ENCODE measurements around the gene SLC35F3. TPM values are rescaled to one million over a fixed set of nuclear protein-coding genes. Genes with fewer than 3 reads are reported as not detected.
"Not testable (repeated sequence)": the region's sequence is repeated elsewhere in the genome, so short reads cannot be mapped to it uniquely, and the experiment has no call there.

SLC35F3 gene
- total RNA-seq, 1 donor from 2014 or later: 0.68 TPM

GRCh38 chr1:234295068-234295467 is 390.6 kb downstream of the SLC35F3 start:
- no peak for ATAC-seq

- no peak for ATAC-seq
Observed at GRCh38 chr1:234295626-234296025, 391.1 kb downstream of the SLC35F3 start.

GRCh38 chr1:234296496-234296895 is 392.0 kb downstream of the SLC35F3 start:
- ATAC-seq: no peak

GRCh38 chr1:234297668-234298067 is 393.2 kb downstream of the SLC35F3 start:
- no peak for ATAC-seq

GRCh38 chr1:234300096-234300495 is 395.6 kb downstream of the SLC35F3 start:
- ATAC-seq: no peak

GRCh38 chr1:234301663-234302062 is 397.2 kb downstream of the SLC35F3 start:
- not testable (repeated sequence) for ATAC-seq

- no peak for ATAC-seq
Observed at GRCh38 chr1:234302354-234302962, 398.0 kb downstream of the SLC35F3 start.

GRCh38 chr1:234303231-234303630 is 398.8 kb downstream of the SLC35F3 start:
- no peak for ATAC-seq

GRCh38 chr1:234307726-234308125 is 403.2 kb downstream of the SLC35F3 start:
- no peak for ATAC-seq

GRCh38 chr1:234309243-234309597 is 404.7 kb downstream of the SLC35F3 start:
- no peak for ATAC-seq

GRCh38 chr1:234309598-234310459 is 405.4 kb downstream of the SLC35F3 start:
- peak; percentile 85 for ATAC-seq

- ATAC-seq: no peak
Observed at GRCh38 chr1:234310460-234310817, 406.0 kb downstream of the SLC35F3 start.

- no peak for ATAC-seq
Observed at GRCh38 chr1:234311414-234311813, 406.9 kb downstream of the SLC35F3 start.

GRCh38 chr1:234313171-234313570 is 408.7 kb downstream of the SLC35F3 start:
- no peak for ATAC-seq

GRCh38 chr1:234315091-234315541 is 410.6 kb downstream of the SLC35F3 start:
- peak; percentile 81 for ATAC-seq

- no peak for ATAC-seq
Observed at GRCh38 chr1:234315588-234315987, 411.1 kb downstream of the SLC35F3 start.

- ATAC-seq: no peak
Observed at GRCh38 chr1:234316486-234316885, 412.0 kb downstream of the SLC35F3 start.

GRCh38 chr1:234316937-234317336 is 412.5 kb downstream of the SLC35F3 start:
- no peak for ATAC-seq

GRCh38 chr1:234320069-234320468 is 415.6 kb downstream of the SLC35F3 start:
- no peak for ATAC-seq

- ATAC-seq: no peak
Observed at GRCh38 chr1:234320549-234320948, 416.1 kb downstream of the SLC35F3 start.

- no peak for ATAC-seq
Observed at GRCh38 chr1:234321231-234321630, 416.8 kb downstream of the SLC35F3 start.

- no peak for ATAC-seq
Observed at GRCh38 chr1:234322097-234322496, 417.6 kb downstream of the SLC35F3 start.

- no peak for ATAC-seq
Observed at GRCh38 chr1:234322979-234323378, 418.5 kb downstream of the SLC35F3 start.

GRCh38 chr1:234324821-234325220 is 420.3 kb downstream of the SLC35F3 start:
- no peak for ATAC-seq
